Gastrocnemius medialis (tissue), 4 donors: ENCODE results near the gene OCEL1. TPM values are rescaled to one million over a fixed set of nuclear protein-coding genes. Genes with fewer than 3 reads are reported as not detected.

Experiments used
- ATAC-seq, 2 donors: fragments of 150-250 bp; one replicate each; pipeline ENCODE4 v1.9.1; 2016
- DNase-seq, 2 donors: peaks; one replicate each; pipeline ENCODE4 v3.0.0-alpha.2; 2019
- H3K27ac ChIP-seq, 4 donors: fragments of 200-600 bp; sonication (generic); 1 replicate in 1 of 4; 2 replicates in 3 of 4; pipeline ENCODE4 v1.5.1; 2016 to 2018; ENCODE audit warnings: mild to moderate bottlenecking in 2 of 4, moderate library complexity in 1 of 4
- H3K27me3 ChIP-seq, 3 donors: fragments of 200-600 bp; sonication (generic) in 2 of 3; 1 replicate in 1 of 3; 2 replicates in 2 of 3; pipeline versions ENCODE4 v1.5.1 to v1.6.0; 2016 to 2019; ENCODE audit warnings: mild to moderate bottlenecking in 1 of 3, moderate library complexity in 1 of 3
- H3K36me3 ChIP-seq, 2 donors: fragments of 200-600 bp; sonication (generic) in 1 of 2; one replicate each; pipeline ENCODE4 v1.5.1; 2017 to 2018
- H3K4me1 ChIP-seq, 2 donors: fragments of 200-600 bp; sonication (generic) in 1 of 2; one replicate each; pipeline ENCODE4 v1.5.1; 2016 to 2017; ENCODE audit warnings: mild to moderate bottlenecking in 2 of 2
- H3K4me3 ChIP-seq, 4 donors: fragments of 200-600 bp; sonication (generic) in 3 of 4; 1 replicate in 1 of 4; 2 replicates in 3 of 4; pipeline ENCODE4 v1.5.1; 2016 to 2019; ENCODE audit warnings: mild to moderate bottlenecking in 2 of 4
- H3K9me3 ChIP-seq, 3 donors: fragments of 200-600 bp; sonication (generic) in 2 of 3; 1 replicate in 1 of 3; 2 replicates in 2 of 3; pipeline ENCODE4 v1.5.1; 2016 to 2019
- CTCF ChIP-seq, 5 experiments: fragments of 450-650 bp in 3 of 5; fragments of 200-600 bp in 2 of 5; sonication (generic) in 2 of 5; IDR thresholded peaks in 4 of 5; conservative IDR thresholded peaks in 1 of 5; 1 replicate in 4 of 5; 2 replicates in 1 of 5; pipeline ENCODE4 v1.5.1; 2016 to 2019; ENCODE audit warnings: antibody characterized with exemption in 5 of 5, mild to moderate bottlenecking in 3 of 5, moderate library complexity in 3 of 5
- POLR2A ChIP-seq, 2 donors: fragments of 450-650 bp; IDR thresholded peaks; one replicate each; pipeline ENCODE4 v1.6.1; 2017; ENCODE audit warnings: antibody characterized with exemption in 2 of 2, mild to moderate bottlenecking in 2 of 2, moderate library complexity in 2 of 2
- in situ Hi-C, 4 donors: fragments of 200-750 bp; cut with MboI; loops; one replicate each; pipeline versions ENCODE4 v1.15.0 to v1.8.0; 2017; ENCODE audit warnings: low sequenced_read_pairs in 4 of 4
- intact Hi-C: fragments of 100-400 bp; cut with DNase I; formaldehyde crosslinking; loops from one replicate; pipeline ENCODE4 v1.15.1; 2023; ENCODE audit warnings: low total_unique reads
- total RNA-seq, 4 donors: library from RNA; depleted of rRNA; stranded (reverse); fragments of >200 nt; gene quantifications; one replicate each; pipeline versions ENCODE4 v1.1.0 to v1.2.3, GENCODE V29; 2016

OCEL1 gene
- total RNA-seq, 4 donors from 2014 or later: 3.3 to 5.8 (median 4.5) TPM

GRCh38 chr19:17249887-17250548 is 24.0 kb downstream of the OCEL1 start:
- intact Hi-C loops: no loop called here

GRCh38 chr19:17254636-17255035 is 28.6 kb downstream of the OCEL1 start:
- in situ Hi-C loops: no loop called here
- Histone ChIP-seq H3K36me3 (no peaks in the 10 kb centered on the region), H3K9me3 (no peaks in the 10 kb centered on the region), H3K27me3 (no peaks in the 10 kb centered on the region), H3K27ac (no peak overlapping the region), H3K4me1 (no peaks in the 10 kb centered on the region), H3K4me3 (no peak overlapping the region)
- DNase-seq (no peak), ATAC-seq (no peak)
- intact Hi-C loops: no loop called here
- no peak for TF ChIP-seq POLR2A (IDR thresholded peaks at IDR 0.05)
- TF ChIP-seq CTCF (IDR thresholded peaks at IDR 0.05 in 4 of 5, conservative IDR thresholded peaks at IDR 0.05 in 1 of 5): no peak

More at GRCh38 chr19:17249887-17250548, 24.0 kb downstream of the OCEL1 start:
- TF ChIP-seq CTCF (IDR thresholded peaks at IDR 0.05 in 4 of 5, conservative IDR thresholded peaks at IDR 0.05 in 1 of 5) (no peak), POLR2A (IDR thresholded peaks at IDR 0.05) (no peak)
- H3K9me3 ChIP-seq: no peaks in the 10 kb centered on the region
- no peaks in the 10 kb centered on the region for H3K27me3 ChIP-seq
- H3K4me3 ChIP-seq: no peak overlapping the region
- H3K27ac ChIP-seq: no peak overlapping the region
- ATAC-seq (no peak), DNase-seq (no peak)
- H3K36me3 ChIP-seq: no peaks in the 10 kb centered on the region
- in situ Hi-C loops: no loop called here
- H3K4me1 ChIP-seq: peaks cover 5 to 6% of the 10 kb centered on the region in 2 donors

GRCh38 chr19:17255150-17255621 is 29.2 kb downstream of the OCEL1 start:
- Histone ChIP-seq H3K4me1 (no peaks in the 10 kb centered on the region), H3K27me3 (no peaks in the 10 kb centered on the region), H3K4me3 (no peak overlapping the region), H3K27ac (no peak overlapping the region), H3K9me3 (no peaks in the 10 kb centered on the region), H3K36me3 (no peaks in the 10 kb centered on the region)
- intact Hi-C loops: no loop called here
- in situ Hi-C loops: no loop called here
- TF ChIP-seq POLR2A (IDR thresholded peaks at IDR 0.05) (no peak), CTCF (IDR thresholded peaks at IDR 0.05 in 4 of 5, conservative IDR thresholded peaks at IDR 0.05 in 1 of 5) (no peak)
- ATAC-seq: no peak
- DNase-seq: no peak

- DNase-seq (no peak), ATAC-seq (no peak)
- no peak overlapping the region for H3K4me3 ChIP-seq
- H3K27me3 ChIP-seq: no peaks in the 10 kb centered on the region
- in situ Hi-C loops: no loop called here
- intact Hi-C loops: no loop called here
- no peaks in the 10 kb centered on the region for H3K9me3 ChIP-seq
- no peaks in the 10 kb centered on the region for H3K36me3 ChIP-seq
- no peaks in the 10 kb centered on the region for H3K4me1 ChIP-seq
- TF ChIP-seq CTCF (IDR thresholded peaks at IDR 0.05 in 4 of 5, conservative IDR thresholded peaks at IDR 0.05 in 1 of 5) (no peak), POLR2A (IDR thresholded peaks at IDR 0.05) (no peak)
- H3K27ac ChIP-seq: no peak overlapping the region
Observed at GRCh38 chr19:17256130-17256529, 30.1 kb downstream of the OCEL1 start.
